Uterus (tissue), 2 donors: ENCODE results near the gene NAMPT.

Experiments used
- CTCF ChIP-seq, 4 experiments: fragments of 200-600 bp in 2 of 4; fragments of 450-650 bp in 2 of 4; sonication (generic) in 2 of 4; IDR thresholded peaks; one replicate each; pipeline ENCODE4 v1.5.1; 2016 to 2019; ENCODE audit warnings: antibody characterized with exemption in 4 of 4, mild to moderate bottlenecking in 2 of 4, moderate library complexity in 1 of 4
- POLR2A ChIP-seq, 2 donors: fragments of 450-650 bp; IDR thresholded peaks; one replicate each; pipeline ENCODE4 v1.6.1; 2016; ENCODE audit warnings: antibody characterized with exemption in 2 of 2, mild to moderate bottlenecking in 1 of 2, moderate library complexity in 1 of 2

GRCh38 chr7:106203473-106203872, 81.3 kb downstream of the NAMPT start:
- TF ChIP-seq CTCF (IDR thresholded peaks at IDR 0.05) (no peak), POLR2A (IDR thresholded peaks at IDR 0.05) (no peak)
